OCI-LY1 (cell line): ENCODE data around the gene SLC2A13.

Experiments used
- H2AFZ ChIP-seq: fragments of 200-600 bp; sonication (generic), shearing (Covaris generic); 2 replicates; pipeline ENCODE4 v1.6.0; 2014; ENCODE audit warnings: antibody characterized with exemption, mild to moderate bottlenecking, low read length
- H3F3A ChIP-seq: fragments of 200-600 bp; sonication (generic), shearing (Covaris generic); 2 replicates; pipeline ENCODE4 v1.6.0; 2014; ENCODE audit warnings: mild to moderate bottlenecking, antibody characterized with exemption, low read length, moderate library complexity; ENCODE audit not compliant: insufficient read depth
- H3K27ac ChIP-seq: fragments of 200-600 bp; sonication (generic); 2 replicates; pipeline ENCODE4 v1.5.1; 2014; ENCODE audit warnings: low read length, mixed run types, mild to moderate bottlenecking, low read depth; ENCODE audit not compliant: poor library complexity, severe bottlenecking
- H3K27me3 ChIP-seq: fragments of 200-600 bp; sonication (generic); 2 replicates; pipeline ENCODE4 v1.6.0; 2014; ENCODE audit warnings: antibody characterized with exemption, mild to moderate bottlenecking, low read length, moderate library complexity; ENCODE audit not compliant: insufficient read depth
- H3K36me3 ChIP-seq: fragments of 200-600 bp; sonication (generic); 2 replicates; pipeline ENCODE4 v1.6.1; 2014; ENCODE audit warnings: mild to moderate bottlenecking, antibody characterized with exemption, low read length, moderate library complexity, mixed read lengths; ENCODE audit not compliant: insufficient read depth
- H3K4me1 ChIP-seq: fragments of 200-600 bp; sonication (generic); 2 replicates; pipeline ENCODE4 v1.5.1; 2014; ENCODE audit warnings: mild to moderate bottlenecking, low read length, moderate library complexity; ENCODE audit not compliant: insufficient read depth, severe bottlenecking
- H3K4me2 ChIP-seq: fragments of 200-600 bp; sonication (generic), shearing (Covaris generic); 2 replicates; pipeline ENCODE4 v1.6.1; 2014; ENCODE audit warnings: low read length
- H3K4me3 ChIP-seq: fragments of 200-600 bp; sonication (generic); 2 replicates; pipeline ENCODE4 v1.5.1; 2014; ENCODE audit warnings: low read length, low read depth, mild to moderate bottlenecking, mixed read lengths; ENCODE audit not compliant: poor library complexity, severe bottlenecking
- H3K79me2 ChIP-seq: fragments of 200-600 bp; shearing (Covaris generic); 2 replicates; pipeline ENCODE4 v1.6.1; 2016; ENCODE audit warnings: mixed run types, low read length, mixed read lengths; ENCODE audit not compliant: insufficient read depth
- H3K9ac ChIP-seq: fragments of 200-600 bp; sonication (generic), shearing (Covaris generic); 2 replicates; pipeline ENCODE4 v1.6.1; 2014; ENCODE audit warnings: mild to moderate bottlenecking, low read length, mixed read lengths
- H3K9me2 ChIP-seq: fragments of 200-600 bp; sonication (generic), shearing (Covaris generic); 2 replicates; pipeline ENCODE4 v1.6.1; 2014; ENCODE audit warnings: low read depth, mild to moderate bottlenecking, low read length, mixed read lengths
- H3K9me3 ChIP-seq: fragments of 200-600 bp; shearing (Covaris generic); 2 replicates; pipeline ENCODE4 v1.6.1; 2014; ENCODE audit warnings: low read length, mixed read lengths
- H4K20me1 ChIP-seq: fragments of 200-600 bp; sonication (generic), shearing (Covaris generic); 2 replicates; pipeline ENCODE4 v1.6.0; 2016; ENCODE audit warnings: mild to moderate bottlenecking, low read length; ENCODE audit not compliant: insufficient read depth
- EZH2 ChIP-seq: fragments of 200-600 bp; sonication (generic), shearing (Covaris generic); IDR thresholded peaks from 2 replicates; pipeline ENCODE4 v1.8.0; 2017; ENCODE audit warnings: borderline replicate concordance, mixed run types, mild to moderate bottlenecking, antibody characterized with exemption, low read length, moderate library complexity, mixed read lengths
- TF ChIP-seq, protein P1 (sequence below): fragments of 200-600 bp; sonication (generic), shearing (Covaris generic); IDR thresholded peaks from 2 replicates; pipeline ENCODE4 v1.5.1; 2017; ENCODE audit warnings: mild to moderate bottlenecking, antibody characterized with exemption, low read length, moderate library complexity, mixed read lengths

The SLC2A13 gene

DNA sequence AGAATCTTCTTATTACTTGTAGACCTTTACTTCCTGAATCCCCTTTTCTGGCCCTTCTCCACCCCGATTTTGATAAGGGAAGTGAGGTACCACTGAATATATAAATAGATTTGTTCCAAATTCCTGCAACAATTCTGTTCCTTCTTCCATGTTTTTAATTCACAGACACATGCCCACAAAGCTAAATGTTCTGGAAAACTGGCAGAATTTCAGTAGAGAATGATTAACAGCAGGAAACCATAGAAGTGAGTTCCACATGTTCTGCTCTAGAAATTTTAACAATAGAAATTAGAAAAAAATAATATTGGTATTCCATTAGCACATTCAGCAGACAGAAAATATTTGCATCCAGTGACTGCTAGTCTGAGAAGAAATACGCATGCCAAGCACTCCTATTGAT lies 139.6 kb downstream of the SLC2A13 start:
- no peak overlapping the region for H3K9ac ChIP-seq
- TF ChIP-seq, protein P1, sequence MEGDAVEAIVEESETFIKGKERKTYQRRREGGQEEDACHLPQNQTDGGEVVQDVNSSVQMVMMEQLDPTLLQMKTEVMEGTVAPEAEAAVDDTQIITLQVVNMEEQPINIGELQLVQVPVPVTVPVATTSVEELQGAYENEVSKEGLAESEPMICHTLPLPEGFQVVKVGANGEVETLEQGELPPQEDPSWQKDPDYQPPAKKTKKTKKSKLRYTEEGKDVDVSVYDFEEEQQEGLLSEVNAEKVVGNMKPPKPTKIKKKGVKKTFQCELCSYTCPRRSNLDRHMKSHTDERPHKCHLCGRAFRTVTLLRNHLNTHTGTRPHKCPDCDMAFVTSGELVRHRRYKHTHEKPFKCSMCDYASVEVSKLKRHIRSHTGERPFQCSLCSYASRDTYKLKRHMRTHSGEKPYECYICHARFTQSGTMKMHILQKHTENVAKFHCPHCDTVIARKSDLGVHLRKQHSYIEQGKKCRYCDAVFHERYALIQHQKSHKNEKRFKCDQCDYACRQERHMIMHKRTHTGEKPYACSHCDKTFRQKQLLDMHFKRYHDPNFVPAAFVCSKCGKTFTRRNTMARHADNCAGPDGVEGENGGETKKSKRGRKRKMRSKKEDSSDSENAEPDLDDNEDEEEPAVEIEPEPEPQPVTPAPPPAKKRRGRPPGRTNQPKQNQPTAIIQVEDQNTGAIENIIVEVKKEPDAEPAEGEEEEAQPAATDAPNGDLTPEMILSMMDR = no peak
- no peak for TF ChIP-seq EZH2
- H3F3A ChIP-seq = no peaks in the 10 kb centered on the region
- H3K9me3 ChIP-seq = no peaks in the 10 kb centered on the region
- H3K79me2 ChIP-seq = no peaks in the 10 kb centered on the region
- no peak overlapping the region for H3K27ac ChIP-seq
- H3K4me3 ChIP-seq = no peak overlapping the region
- no peak overlapping the region for H2AFZ ChIP-seq
- no peaks in the 10 kb centered on the region for H3K4me1 ChIP-seq
- H3K27me3 ChIP-seq = no peaks in the 10 kb centered on the region
- no peaks in the 10 kb centered on the region for H4K20me1 ChIP-seq
- H3K36me3 ChIP-seq = no peaks in the 10 kb centered on the region
- H3K9me2 ChIP-seq = no peaks in the 10 kb centered on the region
- no peak overlapping the region for H3K4me2 ChIP-seq

DNA sequence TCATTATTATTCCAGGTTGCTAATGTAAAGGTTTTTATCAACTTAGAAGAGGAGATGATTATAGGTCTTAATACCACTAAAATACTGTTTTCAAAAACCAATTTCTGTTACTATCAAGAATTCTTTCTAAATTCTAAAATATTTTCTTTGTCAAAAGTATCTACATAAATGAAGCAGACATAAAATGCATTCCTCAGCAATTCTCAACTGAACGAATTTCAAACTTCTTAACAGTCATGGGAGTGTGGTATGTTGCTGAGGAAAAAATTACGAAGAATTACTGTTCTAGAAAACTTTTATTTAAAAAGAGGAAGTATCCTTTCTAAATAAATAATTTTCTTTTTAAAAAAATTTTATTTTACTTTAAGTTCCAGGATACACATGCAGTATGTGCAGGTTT lies 146.4 kb downstream of the SLC2A13 start:
- no peaks in the 10 kb centered on the region for H3K79me2 ChIP-seq
- H3K4me2 ChIP-seq = no peak overlapping the region
- H3K9me3 ChIP-seq = no peaks in the 10 kb centered on the region
- H3F3A ChIP-seq = no peaks in the 10 kb centered on the region
- H2AFZ ChIP-seq = no peak overlapping the region
- H3K4me3 ChIP-seq = no peak overlapping the region
- TF ChIP-seq EZH2 = no peak
- TF ChIP-seq, protein P1 = no peak
- no peaks in the 10 kb centered on the region for H3K27me3 ChIP-seq
- H4K20me1 ChIP-seq = no peaks in the 10 kb centered on the region
- no peaks in the 10 kb centered on the region for H3K9me2 ChIP-seq
- no peaks in the 10 kb centered on the region for H3K36me3 ChIP-seq
- H3K4me1 ChIP-seq = no peaks in the 10 kb centered on the region
- no peak overlapping the region for H3K27ac ChIP-seq
- H3K9ac ChIP-seq = no peak overlapping the region

DNA sequence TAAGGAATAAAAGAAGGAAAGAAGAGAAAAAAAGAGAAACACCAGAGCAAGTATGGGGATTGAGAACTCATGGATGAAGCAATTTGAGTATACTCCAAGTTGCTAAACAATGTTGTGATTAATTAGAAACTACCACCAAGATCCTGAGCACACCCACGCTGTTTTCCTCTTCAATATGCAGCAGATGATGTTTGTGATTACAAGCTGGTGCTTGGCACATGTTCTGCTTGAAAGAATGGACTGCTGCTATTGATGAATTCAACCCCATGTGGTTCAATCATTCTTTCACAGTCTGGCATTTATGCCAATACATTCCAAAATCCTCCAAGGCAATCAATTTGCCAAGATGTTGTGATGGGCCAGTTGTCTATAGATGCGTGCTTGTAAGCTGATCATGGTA lies 146.8 kb downstream of the SLC2A13 start:
- Histone ChIP-seq H3K79me2 (no peaks in the 10 kb centered on the region), H3K9me2 (no peaks in the 10 kb centered on the region), H3K36me3 (no peaks in the 10 kb centered on the region), H3K4me2 (no peak overlapping the region), H4K20me1 (no peaks in the 10 kb centered on the region), H3K4me1 (no peaks in the 10 kb centered on the region), H3K27ac (no peak overlapping the region), H3K9me3 (no peaks in the 10 kb centered on the region), H3K4me3 (no peak overlapping the region), H3F3A (no peaks in the 10 kb centered on the region), H3K9ac (no peak overlapping the region), H2AFZ (no peak overlapping the region), H3K27me3 (no peaks in the 10 kb centered on the region)
- TF ChIP-seq, protein P1 = no peak
- no peak for TF ChIP-seq EZH2
